ENCODE measurements around the gene ZNF316.
"Not testable (repeated sequence)": the region's sequence is repeated elsewhere in the genome, so short reads cannot be mapped to it uniquely, and the experiment has no call there.

Gene ZNF316

DNA sequence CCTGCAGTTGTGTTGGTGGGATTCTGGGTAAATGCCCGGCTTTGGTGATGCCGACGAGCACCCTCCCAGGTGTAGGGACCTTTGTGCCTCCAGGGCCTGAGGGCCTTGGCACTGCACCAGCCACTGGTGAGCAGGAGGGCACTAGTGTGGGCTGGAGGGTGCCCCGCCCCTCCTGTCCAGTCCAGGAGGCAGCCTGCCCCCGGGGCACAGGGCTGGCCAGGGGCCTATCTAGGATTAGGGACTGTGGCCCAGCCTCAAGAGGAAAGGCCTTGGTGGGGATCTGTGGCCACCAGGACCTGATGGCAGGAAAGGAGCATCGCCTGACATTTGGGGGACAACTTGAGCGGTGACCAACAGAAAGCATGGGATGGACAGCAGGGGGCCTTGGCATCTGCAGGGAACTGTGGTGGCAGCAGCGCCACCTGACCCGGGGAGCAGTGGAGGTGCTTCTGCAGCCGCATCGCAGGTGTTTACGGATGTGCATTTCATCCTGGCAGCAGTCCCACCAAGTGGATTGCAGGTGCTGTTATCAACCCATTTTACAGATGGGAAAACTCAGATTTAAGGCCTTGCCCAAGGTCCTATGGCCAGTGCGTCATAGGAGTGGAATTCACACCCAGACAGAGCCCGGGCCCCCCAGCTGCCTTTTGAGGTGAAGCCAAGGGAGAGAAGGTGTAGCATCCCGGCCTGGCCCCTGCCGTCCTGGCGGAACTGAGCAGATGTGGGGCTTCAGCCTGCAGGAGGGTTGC, 11.1 kb downstream of the ZNF316 start:
- DNase-seq: no peak

DNA sequence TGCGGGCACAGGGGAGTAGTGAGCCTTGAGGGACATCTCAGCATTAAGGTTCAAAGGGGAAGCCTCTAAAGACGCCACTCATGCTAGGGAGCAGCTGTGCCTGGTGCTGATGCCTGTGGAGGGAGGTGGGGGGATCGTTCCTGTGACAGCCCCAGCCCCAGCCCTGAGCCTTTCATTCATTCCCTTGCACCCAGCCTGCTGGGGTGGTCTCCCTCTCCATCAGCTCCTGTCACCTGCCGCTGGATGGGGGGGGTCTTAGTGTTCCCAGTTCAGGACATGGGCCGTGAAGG, 11.6 kb downstream of the ZNF316 start:
- DNase-seq: no peak

GRCh38 chr7:6649241-6649961, 12.3 kb downstream of the ZNF316 start:
- DNase-seq: no peak

DNA sequence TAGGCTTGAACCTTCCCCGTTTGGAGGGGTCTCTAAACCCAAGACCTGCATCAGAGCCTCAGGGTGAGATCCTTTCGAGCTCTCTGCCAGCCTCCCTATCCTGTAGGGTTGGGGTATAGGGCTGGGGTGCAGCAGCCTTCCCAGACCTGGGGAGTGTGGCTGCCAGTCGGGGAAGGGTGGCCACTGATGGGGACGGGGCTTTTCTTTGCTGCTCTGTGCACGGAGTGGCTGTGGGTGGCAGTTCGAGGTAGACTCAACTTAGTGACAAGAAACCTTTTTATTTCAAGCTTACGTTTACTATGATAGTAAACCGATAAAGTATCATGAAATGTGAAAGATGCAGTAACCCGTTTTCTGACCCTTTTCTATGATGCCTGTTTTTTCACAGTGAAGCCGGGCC, 13.0 kb downstream of the ZNF316 start:
- DNase-seq: no peak

DNA sequence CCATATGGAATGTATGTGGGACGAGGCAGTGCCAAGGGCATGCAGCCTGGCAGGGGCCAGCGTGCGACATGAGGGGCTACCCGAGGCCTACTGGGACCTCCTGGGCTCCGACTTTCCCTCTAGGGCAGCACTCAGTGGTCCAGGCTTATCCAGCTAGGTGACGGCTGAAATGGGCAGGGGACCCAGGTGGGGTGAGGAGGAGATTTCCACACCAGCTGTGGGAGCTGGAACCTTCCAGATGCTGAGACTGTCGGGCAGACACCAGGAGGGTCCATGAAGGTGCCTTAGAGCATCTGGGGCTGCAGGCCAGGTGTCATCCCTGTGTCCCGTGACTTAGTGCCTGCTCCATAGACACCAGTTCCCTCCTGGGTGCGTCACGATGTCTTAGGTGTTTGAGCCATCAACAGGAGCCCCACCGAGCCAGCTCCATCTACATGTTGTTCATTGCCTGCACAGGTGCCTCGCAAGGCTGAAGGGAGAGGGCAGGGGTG, 13.4 kb downstream of the ZNF316 start:
- DNase-seq: no peak

DNA sequence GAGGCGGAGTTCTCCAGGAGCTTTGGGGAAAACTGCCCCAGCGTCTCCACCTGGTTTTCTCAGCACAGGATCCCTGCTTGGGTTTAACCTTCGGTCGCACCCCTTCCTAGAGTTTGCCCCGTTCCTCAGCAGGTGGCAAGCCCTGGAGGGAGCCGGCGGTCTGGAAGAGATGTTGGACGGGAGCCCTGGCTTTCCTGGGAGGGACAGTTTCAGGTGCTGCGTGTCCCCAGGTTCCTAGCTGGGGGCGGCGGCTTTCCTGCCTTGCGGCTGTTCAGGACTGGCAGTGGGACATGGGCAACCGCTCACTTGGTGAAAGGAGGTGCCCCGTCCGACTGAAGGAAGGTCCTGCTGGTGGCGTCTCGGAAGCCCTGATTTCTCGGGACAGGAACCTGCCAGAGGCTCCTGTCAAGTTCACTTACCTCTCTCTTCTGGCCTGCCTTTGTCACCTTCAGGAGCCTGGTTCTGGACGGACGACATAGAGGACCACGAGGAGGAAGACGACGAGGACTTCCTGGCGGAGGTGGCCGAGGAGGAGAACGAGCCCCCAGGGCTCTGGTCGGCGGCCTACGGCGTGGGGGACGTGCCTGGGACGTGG, 14.8 kb downstream of the ZNF316 start:
- DNase-seq: no peak

DNA sequence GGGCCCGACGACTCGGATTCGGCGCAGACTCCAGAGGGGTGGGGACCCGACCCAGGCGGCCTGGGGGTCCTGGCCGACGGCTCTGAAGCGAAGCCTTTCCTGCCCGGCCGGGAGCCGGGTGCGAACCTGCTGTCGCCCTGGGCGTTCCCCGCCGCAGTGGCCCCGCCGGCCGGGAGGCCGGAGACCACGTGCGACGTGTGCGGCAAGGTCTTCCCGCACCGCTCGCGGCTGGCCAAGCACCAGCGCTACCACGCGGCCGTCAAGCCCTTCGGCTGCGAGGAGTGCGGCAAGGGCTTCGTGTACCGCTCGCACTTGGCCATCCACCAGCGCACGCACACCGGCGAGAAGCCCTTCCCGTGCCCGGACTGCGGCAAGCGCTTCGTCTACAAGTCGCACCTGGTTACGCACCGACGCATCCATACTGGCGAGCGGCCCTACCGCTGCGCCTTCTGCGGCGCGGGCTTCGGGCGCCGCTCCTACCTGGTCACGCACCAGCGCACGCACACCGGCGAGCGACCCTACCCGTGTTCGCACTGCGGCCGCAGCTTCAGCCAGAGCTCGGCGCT, 15.4 kb downstream of the ZNF316 start:
- DNase-seq: no peak

- no peak for DNase-seq
Observed at GRCh38 chr7:6653071-6654003, 16.2 kb downstream of the ZNF316 start.

- DNase-seq: no peak
Observed at GRCh38 chr7:6654113-6654841, 17.2 kb downstream of the ZNF316 start.

GRCh38 chr7:6654842-6655610, 17.9 kb downstream of the ZNF316 start:
- no peak for DNase-seq

GRCh38 chr7:6655636-6656385, 18.7 kb downstream of the ZNF316 start:
- no peak for DNase-seq

- no peak for DNase-seq
Observed at GRCh38 chr7:6656413-6656812, 19.3 kb downstream of the ZNF316 start.

DNA sequence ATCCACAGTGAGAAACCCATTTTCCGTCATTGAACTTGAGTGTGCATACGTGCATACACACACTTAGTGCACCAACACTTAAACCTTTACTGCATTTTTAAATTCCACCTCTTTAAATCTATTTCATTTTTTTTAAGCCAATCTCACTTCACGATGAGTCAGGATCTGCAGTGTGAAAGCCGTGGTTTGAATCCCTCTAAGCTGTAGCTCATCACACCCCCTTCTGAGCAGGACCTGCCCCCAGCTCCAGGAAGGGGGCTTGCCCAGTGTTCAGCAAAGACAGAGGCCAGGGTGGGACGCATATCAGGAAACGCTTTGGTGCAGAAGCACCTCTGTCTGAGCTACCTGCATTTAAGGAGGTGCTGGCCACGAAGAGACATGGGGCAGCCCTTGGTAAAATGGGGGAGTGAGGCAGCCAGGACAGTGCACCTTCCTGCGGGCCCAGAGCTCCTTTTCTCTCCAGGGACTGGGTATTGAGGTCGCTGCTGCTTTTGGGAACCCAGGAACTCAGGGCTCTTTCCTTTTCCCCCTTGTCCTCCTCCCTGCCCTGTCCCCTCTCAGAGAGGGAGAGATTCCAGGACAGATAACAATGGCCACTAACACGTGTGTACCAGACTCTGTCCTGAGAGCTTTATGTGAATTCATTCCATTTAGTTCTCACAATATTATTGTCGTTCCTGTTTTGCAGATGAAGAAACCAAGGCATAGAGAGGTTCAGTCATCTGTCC, 21.7 kb downstream of the ZNF316 start:
- no peak for DNase-seq

DNA sequence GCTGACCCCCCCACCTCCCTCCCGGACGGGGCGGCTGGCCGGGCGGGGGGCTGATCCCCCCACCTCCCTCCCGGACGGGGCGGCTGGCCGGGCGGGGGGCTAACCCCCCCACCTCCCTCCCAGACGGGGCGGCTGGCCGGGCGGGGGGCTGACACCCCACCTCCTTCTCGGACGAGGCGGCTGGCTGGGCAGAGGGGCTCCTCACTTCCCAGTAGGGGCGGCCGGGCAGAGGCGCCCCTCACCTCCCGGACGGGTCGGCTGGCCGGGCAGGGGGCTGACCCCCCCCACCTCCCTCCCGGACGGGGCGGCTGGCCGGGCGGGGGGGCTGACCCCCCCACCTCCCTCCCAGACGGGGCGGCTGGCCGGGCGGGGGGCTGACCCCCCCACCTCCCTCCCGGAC, 33.7 kb downstream of the ZNF316 start:
- not testable (repeated sequence) for DNase-seq

DNA sequence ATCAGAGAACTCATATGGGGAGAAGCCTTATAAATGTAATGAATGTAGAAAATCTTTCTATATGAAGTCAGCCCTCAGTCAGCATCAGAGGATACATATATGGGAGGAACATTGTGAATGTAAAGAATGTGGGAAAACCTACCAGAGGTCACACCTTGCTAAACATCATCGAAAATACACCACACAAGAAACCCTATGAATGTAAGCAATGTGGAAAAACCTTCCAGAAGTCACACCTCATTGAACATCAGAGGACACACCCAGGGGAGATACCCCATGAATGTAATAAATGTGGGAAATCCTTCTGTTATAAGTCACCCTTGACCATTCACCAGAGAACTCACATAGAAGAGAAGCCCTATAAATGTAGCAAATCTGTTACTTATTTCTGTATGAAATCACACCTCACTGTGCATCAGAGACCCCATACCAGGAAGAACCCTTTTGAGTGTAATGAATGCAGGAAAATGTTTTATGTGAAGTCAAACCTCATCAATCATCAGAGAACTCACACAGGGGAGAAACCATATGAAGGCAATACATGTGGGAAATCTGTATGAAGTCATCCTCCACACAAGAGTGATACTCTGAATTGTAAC, 38.8 kb downstream of the ZNF316 start:
- no peak for DNase-seq

DNA sequence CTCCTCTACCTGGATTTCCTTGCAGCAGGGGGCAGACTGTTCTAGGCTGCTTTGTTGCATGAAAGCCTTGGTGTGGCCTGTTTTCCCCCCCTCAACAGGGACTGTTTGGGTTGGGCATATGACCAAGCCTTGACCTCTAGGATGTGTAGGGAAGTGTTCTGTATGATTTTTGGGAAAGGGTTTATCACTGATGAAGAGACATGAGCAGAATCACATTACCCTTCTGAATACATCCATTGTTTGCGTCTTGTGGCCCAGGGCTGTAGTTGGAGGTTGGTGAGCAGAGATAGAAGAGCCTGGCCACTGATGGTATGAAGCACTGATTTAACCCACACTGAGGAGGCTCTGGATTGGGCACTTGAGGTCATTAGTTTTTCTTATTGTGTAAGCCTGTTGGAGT, 43.0 kb downstream of the ZNF316 start:
- DNase-seq: no peak

GRCh38 chr7:6691103-6691502, 54.0 kb downstream of the ZNF316 start:
- no peak for DNase-seq

DNA sequence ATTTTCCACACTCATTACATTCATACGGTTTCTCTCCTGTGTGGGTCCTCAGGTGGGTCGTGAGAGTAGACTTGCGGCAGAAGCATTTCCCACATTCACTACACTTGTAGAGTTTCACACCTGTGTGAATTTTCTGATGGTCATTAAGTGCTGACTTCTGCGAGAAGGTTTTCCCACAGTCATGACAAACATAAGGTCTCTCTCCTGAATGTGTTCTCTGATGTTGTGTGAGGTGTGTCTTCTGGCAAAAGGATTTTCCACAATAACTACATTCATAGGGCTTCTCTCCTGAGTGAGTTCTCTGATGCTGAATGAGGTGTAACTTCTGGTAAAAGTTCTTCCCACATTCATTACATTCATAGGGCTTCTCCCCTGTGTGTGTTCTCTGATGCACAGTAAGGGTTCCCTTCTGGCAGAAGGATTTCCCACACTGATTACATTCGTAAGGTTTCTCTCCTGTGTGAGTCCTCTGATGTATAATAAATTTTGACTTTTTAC, 54.5 kb downstream of the ZNF316 start:
- peak; percentile 4 for DNase-seq

- DNase-seq: no peak
Observed at GRCh38 chr7:6700793-6701192, 63.7 kb downstream of the ZNF316 start.
